ENCODE results near the gene CELF4. TPM values are rescaled to one million over a fixed set of nuclear protein-coding genes. Genes with fewer than 3 reads are reported as not detected.
"Not testable (repeated sequence)": the region's sequence is repeated elsewhere in the genome, so short reads cannot be mapped to it uniquely, and the experiment has no call there.

Gene CELF4
- total RNA-seq, 1 experiment from 2014 or later: not detected

- not testable (repeated sequence) for DNase-seq (ENCODE audit: low read depth)
These were observed 207.5 kb downstream of the CELF4 start for GRCh38 chr18:37358061-37358460.

- peak; percentile 36 for DNase-seq (ENCODE audit: low read depth)
These were observed 209.8 kb downstream of the CELF4 start for GRCh38 chr18:37355772-37356171.

GRCh38 chr18:37351110-37351509, 214.5 kb downstream of the CELF4 start:
- no peak for DNase-seq (ENCODE audit: low read depth)

GRCh38 chr18:37348729-37349128, 216.9 kb downstream of the CELF4 start:
- DNase-seq (ENCODE audit: low read depth): no peak

- no peak for DNase-seq (ENCODE audit: low read depth)
These were observed 219.6 kb downstream of the CELF4 start for GRCh38 chr18:37346048-37346447.

GRCh38 chr18:37343542-37343851, 222.1 kb downstream of the CELF4 start:
- DNase-seq (ENCODE audit: low read depth): no peak

GRCh38 chr18:37341473-37342086, 224.0 kb downstream of the CELF4 start:
- no peak for DNase-seq (ENCODE audit: low read depth)

GRCh38 chr18:37341016-37341415, 224.6 kb downstream of the CELF4 start:
- no peak for DNase-seq (ENCODE audit: low read depth)

- no peak for DNase-seq (ENCODE audit: low read depth)
These were observed 225.8 kb downstream of the CELF4 start for GRCh38 chr18:37339701-37340215.

GRCh38 chr18:37336568-37337285, 228.9 kb downstream of the CELF4 start:
- DNase-seq (ENCODE audit: low read depth): no peak

GRCh38 chr18:37335409-37335736, 230.2 kb downstream of the CELF4 start:
- DNase-seq (ENCODE audit: low read depth): peak; percentile 45

- DNase-seq (ENCODE audit: low read depth): peak; percentile 80
These were observed 230.8 kb downstream of the CELF4 start for GRCh38 chr18:37334631-37335408.

GRCh38 chr18:37332628-37333420, 232.8 kb downstream of the CELF4 start:
- DNase-seq (ENCODE audit: low read depth): no peak

GRCh38 chr18:37332219-37332618, 233.4 kb downstream of the CELF4 start:
- DNase-seq (ENCODE audit: low read depth): no peak

- peak; percentile 11 for DNase-seq (ENCODE audit: low read depth)
These were observed 235.4 kb downstream of the CELF4 start for GRCh38 chr18:37330173-37330572.

- no peak for DNase-seq (ENCODE audit: low read depth)
These were observed 236.5 kb downstream of the CELF4 start for GRCh38 chr18:37328946-37329719.

GRCh38 chr18:37327063-37327577, 238.5 kb downstream of the CELF4 start:
- no peak for DNase-seq (ENCODE audit: low read depth)

- peak; percentile 23 for DNase-seq (ENCODE audit: low read depth)
These were observed 243.0 kb downstream of the CELF4 start for GRCh38 chr18:37322492-37323035.

GRCh38 chr18:37321582-37322491, 243.8 kb downstream of the CELF4 start:
- no peak for DNase-seq (ENCODE audit: low read depth)

- no peak for DNase-seq (ENCODE audit: low read depth)
These were observed 245.3 kb downstream of the CELF4 start for GRCh38 chr18:37320317-37320716.
